Measurements from ENCODE around the gene UNC93A.
"Not testable (repeated sequence)": the region's sequence is repeated elsewhere in the genome, so short reads cannot be mapped to it uniquely, and the experiment has no call there.

UNC93A gene

DNA sequence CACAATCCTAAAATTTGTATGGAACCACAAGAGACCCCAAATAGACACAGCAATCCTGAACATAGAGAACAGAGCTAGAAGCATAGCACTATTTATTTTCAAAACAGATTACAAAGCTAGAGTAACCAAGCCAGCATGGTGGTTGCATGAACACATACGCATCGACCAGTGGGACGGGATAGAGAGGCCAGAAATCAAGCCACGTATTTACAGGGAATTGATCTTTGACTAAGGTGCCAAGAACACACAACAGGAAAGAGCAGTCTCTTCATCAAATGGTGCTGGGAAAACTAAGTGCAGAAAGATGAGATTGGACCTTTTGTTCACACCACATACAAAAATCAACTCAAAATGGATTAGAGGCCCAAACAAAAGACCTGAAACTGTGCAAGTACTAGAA lies 54.8 kb downstream of the UNC93A start:
- DNase-seq: no peak

- DNase-seq: no peak
These were observed 56.1 kb downstream of the UNC93A start for GRCh38 chr6:167347226-167347625.

- no peak for DNase-seq
These were observed 58.6 kb downstream of the UNC93A start for GRCh38 chr6:167349631-167350274.

DNA sequence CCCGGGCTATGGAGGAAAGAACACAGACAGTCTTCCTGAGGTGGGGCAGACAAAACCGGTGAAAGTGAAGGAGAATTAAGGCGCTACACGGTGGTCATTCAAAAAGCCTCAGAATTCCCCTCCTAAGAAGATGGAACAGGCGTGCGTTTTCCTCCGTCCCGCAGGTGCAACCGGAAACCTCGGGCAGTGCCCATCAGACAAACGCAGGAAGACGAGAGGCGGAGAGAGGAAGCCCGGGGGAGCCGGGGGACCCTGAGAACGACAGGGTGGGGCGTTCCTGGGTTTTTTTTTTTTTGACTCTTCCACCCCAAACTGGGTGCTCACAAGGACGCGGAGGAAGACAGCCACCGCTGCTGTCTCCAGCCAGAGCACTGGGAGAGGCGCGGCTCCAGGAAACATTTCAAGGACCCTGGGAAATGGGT lies 59.2 kb downstream of the UNC93A start:
- DNase-seq: no peak

GRCh38 chr6:167350731-167351655 lies 59.9 kb downstream of the UNC93A start:
- peak in 1 of 2 experiments; percentile 7 for DNase-seq

- DNase-seq: no peak
These were observed 60.7 kb downstream of the UNC93A start for GRCh38 chr6:167351656-167352345.

DNA sequence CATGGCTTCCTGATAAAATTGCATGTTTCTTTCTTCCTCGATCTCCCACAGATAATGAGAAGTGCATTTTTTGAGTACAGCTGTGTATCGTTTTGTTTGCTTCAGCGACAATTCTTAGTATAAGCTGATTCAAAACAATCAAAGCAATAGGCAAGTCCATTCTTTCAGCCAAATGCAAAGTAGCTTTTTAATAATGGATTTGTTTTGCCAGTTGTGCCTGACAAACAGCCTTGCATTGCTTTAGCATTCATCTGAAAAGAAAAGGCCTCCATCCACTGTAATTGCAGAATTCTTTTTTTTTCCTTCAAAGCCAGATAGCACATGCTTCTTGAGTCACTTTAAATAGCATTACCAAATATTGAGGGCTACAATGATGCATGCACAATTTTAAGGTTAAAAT lies 65.8 kb downstream of the UNC93A start:
- DNase-seq: no peak

- DNase-seq: not testable (repeated sequence)
These were observed 67.3 kb downstream of the UNC93A start for GRCh38 chr6:167358394-167358793.

- not testable (repeated sequence) for DNase-seq
These were observed 70.1 kb downstream of the UNC93A start for GRCh38 chr6:167361170-167361569.
